ENCODE data around the gene SMG6. TPM values are rescaled to one million over a fixed set of nuclear protein-coding genes. Genes with fewer than 3 reads are reported as not detected.

SMG6 gene
- total and polyA plus RNA-seq, 2 of the 8 experiments (the other 6 are each of a cell fraction or from before 2014, with no cell fraction given) = 18.5 to 25.2 TPM

GRCh38 chr17:2041561-2042389 lies 261.8 kb downstream of the SMG6 start, which contains the start of gene OVCA2 (continued):
- TF ChIP-seq GTF2F1 (IDR thresholded peaks at IDR 0.05; ENCODE audit: borderline replicate concordance, low read depth, low read length) (peak; percentile 80; the same call in 1 of the 2 replicates), KDM1A (IDR thresholded peaks at IDR 0.05; ENCODE audit: borderline replicate concordance, low read length) (no peak), CHD2 (IDR thresholded peaks at IDR 0.05; ENCODE audit: low read length) (no peak), EGR1 (IDR thresholded peaks at IDR 0.05; ENCODE audit: borderline replicate concordance, low read depth, low read length) (peak; percentile 71), CEBPB (IDR thresholded peaks at IDR 0.05; ENCODE audit: low read depth, low read length) (no peak), SRF (IDR thresholded peaks at IDR 0.05; ENCODE audit: low read depth, low read length) (no peak), NANOG (IDR thresholded peaks at IDR 0.05; ENCODE audit: insufficient read depth, low read depth, low read length, poor library complexity, severe bottlenecking) (peak; percentile 33), NRF1 (IDR thresholded peaks at IDR 0.05; ENCODE audit: low read depth, low read length) (no peak), ASH2L (IDR thresholded peaks at IDR 0.05; ENCODE audit: low read length) (peak; percentile 78), EZH2 (IDR thresholded peaks at IDR 0.05; ENCODE audit: low read depth, low read length, severe bottlenecking) (no peak), CTBP2 (IDR thresholded peaks at IDR 0.05; ENCODE audit: borderline replicate concordance, insufficient read depth, insufficient read length, low read length) (no peak), KDM4A (IDR thresholded peaks at IDR 0.05; ENCODE audit: low read depth, low read length, severe bottlenecking) (peak; percentile 87), TBP (IDR thresholded peaks at IDR 0.05; ENCODE audit: low read depth, low read length) (peak; percentile 69; the same call in 1 of the 2 replicates), JUND (IDR thresholded peaks at IDR 0.05; ENCODE audit: low read length) (no peak), SP2 (IDR thresholded peaks at IDR 0.05; ENCODE audit: low read length) (no peak), HDAC2 (IDR thresholded peaks at IDR 0.05; ENCODE audit: borderline replicate concordance in 1 of 2, low read depth in 2 of 2, low read length in 2 of 2) (peak in 1 of 2 experiments; percentile 34; a peak in 1 of 4 replicates), TCF12 (IDR thresholded peaks at IDR 0.05; ENCODE audit: low read depth, low read length) (no peak), POLR2A (IDR thresholded peaks at IDR 0.05; ENCODE audit: control extremely low read depth in 1 of 2, low read depth in 2 of 2, low read length in 2 of 2) (peak in 1 of 2 experiments; percentile 85; a peak in 2 of 3 replicates), BACH1 (IDR thresholded peaks at IDR 0.05; ENCODE audit: low read length) (no peak), SAP30 (IDR thresholded peaks at IDR 0.05; ENCODE audit: insufficient read depth, insufficient replicate concordance, low read length) (no peak), SIX5 (IDR thresholded peaks at IDR 0.05; ENCODE audit: low read depth, low read length) (peak; percentile 27; the same call in 1 of the 2 replicates), FOSL1 (IDR thresholded peaks at IDR 0.05; ENCODE audit: insufficient read depth, low read depth, low read length) (no peak)
- TF ChIP-seq, protein P1, sequence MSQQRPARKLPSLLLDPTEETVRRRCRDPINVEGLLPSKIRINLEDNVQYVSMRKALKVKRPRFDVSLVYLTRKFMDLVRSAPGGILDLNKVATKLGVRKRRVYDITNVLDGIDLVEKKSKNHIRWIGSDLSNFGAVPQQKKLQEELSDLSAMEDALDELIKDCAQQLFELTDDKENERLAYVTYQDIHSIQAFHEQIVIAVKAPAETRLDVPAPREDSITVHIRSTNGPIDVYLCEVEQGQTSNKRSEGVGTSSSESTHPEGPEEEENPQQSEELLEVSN (IDR thresholded peaks at IDR 0.05) = 0 out of 2 replicates have a peak, but pooled peaks have one; percentile 8
